Measurements from ENCODE around the gene CACNA1G.

CACNA1G gene

DNA sequence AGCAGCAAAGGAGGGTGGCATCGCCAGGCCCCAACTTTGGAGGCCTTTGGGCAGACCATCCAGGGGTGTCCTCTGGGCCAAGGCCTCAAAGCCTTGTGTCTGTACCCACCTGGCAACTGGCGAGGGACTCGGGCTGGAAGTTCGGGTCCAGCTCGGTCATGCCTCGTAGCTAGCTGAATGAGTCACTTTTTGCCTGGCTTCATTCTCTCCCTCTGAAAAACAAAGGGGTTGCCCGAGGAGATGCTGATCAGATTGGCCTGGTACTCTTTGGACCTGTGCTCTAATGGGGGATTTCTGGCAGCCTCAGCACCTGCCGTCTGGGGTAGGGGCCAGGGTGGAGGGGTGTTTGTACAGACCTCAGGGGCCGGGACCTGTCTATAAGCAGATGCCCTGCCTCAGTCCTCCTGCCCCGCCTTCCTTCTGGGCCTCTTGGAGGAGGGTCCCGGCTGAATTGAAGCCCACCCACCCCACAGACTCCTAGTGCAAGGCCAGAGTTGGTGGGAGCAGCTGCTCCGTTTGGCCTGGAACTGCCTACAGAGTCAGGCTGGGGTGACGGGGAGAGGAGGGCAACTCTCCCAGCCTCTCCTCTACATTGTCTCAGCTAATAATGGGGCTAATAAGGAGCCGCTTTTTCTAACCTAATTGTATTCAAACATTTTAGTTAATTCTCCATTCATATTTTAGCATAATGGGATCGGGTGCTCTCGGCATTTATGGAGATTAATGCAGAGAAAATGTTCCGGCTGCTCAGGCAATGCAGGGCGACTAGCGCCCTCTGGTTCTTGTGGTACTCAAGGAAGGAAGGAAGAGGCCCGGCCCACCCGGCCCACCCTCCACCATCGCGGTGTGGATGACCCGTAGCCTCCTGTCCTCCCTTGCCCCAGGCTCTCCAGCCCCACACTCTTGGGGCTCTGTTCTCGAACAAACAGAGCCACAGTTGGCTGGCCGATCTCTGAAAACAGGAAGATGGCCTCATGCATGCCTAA is 52.8 kb downstream of the CACNA1G start:
- no peak for DNase-seq (ENCODE audit: low read depth)

DNA sequence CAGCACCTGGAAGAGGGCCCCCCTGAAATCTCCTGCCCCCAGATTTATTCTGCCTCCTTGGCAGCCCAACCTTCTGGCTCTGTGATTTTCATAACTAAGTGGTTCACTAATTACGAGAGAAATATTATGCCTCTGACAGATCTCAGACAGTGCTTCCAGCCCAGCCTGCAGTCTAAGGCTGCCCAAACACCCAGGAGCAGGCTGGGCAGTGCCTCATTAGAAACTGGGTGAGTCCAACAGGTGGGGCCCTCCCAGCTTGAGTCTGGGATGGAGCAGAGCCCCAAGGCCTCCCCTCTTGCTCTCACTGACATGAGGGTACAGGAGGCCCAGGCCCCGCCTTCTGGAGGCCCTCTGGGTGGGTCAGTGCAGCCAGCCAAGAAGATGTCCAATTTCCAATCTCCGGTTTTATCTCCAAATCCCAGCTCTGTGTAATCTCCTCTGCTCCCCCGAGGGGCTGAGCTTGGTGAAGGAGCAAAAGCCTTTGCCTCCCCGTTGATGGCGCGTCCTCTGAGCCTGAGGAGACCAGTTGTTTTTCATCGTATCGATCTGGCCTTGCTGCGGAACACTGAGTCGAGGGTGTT is 54.0 kb downstream of the CACNA1G start:
- no peak for DNase-seq (ENCODE audit: low read depth)

DNA sequence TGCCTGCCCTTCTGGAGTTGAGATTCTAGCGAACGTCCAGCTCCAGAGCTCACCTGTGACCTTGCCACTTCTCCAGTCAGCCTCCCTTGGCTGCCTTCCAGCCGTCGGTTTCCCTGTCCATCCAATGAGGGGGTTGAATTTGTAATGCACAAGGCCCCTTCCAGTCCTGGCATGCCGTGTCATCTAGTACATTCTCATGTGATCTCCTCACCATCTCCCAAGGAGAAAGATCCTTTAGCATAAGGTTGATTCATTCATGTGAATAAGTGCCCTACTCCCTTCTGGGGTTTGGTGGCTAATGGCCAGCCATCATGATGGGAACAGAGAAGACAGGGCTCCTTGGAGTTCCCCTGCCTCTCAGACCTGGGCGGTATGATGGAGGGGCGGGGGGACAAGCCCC is 55.3 kb downstream of the CACNA1G start:
- DNase-seq (ENCODE audit: low read depth) = no peak

DNA sequence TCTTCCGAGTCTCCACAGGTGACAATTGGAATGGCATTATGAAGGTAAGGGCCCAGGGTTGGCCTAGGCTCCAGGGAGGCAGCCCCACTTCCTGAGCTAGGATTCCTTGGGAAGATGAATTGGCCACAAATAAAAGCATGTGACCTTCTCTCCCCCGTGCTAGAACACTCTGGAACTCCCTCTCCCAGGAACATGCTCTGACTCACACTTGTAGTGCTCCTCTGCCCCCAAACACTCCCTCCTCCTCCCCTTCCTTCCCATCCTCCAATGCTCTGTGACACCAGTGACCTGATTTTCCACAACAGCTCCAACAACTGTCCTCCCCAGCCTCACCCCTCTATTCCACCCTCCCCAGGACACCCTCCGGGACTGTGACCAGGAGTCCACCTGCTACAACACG is 57.8 kb downstream of the CACNA1G start:
- DNase-seq (ENCODE audit: low read depth) = peak; percentile 88

DNA sequence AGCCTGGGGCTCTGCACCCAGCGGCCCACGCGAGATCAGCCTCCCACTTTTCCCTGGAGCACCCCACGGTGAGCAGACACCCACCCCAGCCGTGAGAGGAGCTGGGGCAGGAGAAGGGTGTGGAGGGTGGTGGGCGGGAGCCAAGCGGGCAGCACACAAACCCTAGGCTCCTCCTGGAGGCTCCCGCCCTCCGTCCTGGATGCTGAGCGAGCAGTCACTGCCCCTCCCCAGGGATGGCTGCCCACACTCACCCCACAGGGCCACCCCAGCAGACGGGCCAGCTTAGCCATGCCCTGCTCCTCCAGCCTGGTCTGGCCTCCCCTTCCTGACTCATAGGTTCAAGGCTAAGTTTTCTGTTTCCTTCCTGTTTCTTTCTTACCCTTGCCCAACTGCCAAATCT is 58.4 kb downstream of the CACNA1G start:
- peak; percentile 35 for DNase-seq (ENCODE audit: low read depth)

DNA sequence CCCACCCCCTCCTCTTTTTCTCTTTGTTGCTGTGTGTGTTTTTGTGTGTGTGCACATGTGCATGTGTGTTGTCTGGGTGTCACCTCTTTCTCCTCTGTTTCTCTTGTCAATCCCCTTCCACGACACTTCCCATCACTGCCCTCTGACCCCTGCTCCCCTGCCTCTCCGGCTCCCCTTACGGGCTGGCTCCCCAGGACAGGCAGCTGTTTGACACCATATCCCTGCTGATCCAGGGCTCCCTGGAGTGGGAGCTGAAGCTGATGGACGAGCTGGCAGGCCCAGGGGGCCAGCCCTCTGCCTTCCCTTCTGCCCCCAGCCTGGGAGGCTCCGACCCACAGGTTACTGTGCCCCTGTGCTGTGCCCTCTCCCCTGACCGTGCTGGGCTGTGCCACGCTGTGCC is 59.0 kb downstream of the CACNA1G start:
- DNase-seq (ENCODE audit: low read depth) = no peak

DNA sequence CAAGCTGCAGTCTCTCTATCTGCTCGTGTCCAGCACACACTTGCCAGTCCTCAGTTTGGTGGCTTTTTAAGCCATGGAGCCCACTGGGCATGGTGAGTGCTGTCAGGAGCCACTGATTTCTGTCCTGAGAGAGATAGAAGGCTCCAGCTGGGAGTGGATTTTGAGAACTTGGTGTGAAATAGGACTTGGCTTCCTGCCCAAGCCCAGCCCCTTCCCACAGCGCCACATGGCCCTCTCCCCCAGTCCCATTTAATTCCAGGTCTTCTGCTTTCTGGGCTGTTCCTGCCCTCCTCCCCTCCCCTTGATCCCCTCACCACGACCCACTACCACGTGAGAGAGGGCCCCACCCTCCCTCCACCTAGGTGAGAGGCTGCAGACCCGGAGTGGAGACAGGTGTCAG is 59.7 kb downstream of the CACNA1G start:
- no peak for DNase-seq (ENCODE audit: low read depth)

DNA sequence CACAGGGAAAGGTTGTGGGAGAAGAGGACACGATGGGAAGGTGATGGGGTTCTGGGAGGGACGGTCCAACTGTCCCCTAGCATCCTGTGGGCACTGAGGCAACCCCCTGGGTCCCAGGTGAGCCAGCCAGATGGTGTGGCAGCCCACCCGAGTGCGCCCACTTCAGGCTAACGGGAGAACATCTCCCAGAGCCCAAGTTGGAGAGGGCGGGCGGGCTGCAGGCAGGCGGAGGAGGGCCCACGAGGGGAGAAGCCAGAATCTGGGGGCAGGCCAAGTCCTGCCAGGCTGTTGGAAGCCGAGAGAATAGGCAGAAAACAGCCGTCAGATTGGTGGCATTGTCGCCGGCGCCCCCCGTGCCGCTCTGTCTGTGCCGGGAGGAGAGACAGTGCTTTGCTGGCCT is 60.3 kb downstream of the CACNA1G start:
- DNase-seq (ENCODE audit: low read depth) = no peak

DNA sequence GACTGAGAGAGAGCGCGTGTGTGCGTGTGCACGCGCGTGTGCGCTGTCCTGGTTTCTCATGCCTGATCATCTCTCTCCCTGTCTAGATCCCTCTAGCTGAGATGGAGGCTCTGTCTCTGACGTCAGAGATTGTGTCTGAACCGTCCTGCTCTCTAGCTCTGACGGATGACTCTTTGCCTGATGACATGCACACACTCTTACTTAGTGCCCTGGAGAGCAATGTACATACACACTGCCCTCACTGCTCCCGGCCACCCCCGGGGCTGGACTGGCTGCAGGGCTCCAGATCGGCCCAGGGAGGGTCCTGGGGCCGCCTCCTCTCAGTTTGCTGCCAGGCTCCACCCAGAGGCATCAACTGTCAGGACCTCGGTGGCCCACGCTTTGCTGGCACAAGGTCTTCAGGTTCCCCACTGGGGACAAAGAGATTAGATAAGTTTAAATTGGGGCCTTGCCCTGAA is 61.1 kb downstream of the CACNA1G start:
- peak; percentile 74 for DNase-seq (ENCODE audit: low read depth)

DNA sequence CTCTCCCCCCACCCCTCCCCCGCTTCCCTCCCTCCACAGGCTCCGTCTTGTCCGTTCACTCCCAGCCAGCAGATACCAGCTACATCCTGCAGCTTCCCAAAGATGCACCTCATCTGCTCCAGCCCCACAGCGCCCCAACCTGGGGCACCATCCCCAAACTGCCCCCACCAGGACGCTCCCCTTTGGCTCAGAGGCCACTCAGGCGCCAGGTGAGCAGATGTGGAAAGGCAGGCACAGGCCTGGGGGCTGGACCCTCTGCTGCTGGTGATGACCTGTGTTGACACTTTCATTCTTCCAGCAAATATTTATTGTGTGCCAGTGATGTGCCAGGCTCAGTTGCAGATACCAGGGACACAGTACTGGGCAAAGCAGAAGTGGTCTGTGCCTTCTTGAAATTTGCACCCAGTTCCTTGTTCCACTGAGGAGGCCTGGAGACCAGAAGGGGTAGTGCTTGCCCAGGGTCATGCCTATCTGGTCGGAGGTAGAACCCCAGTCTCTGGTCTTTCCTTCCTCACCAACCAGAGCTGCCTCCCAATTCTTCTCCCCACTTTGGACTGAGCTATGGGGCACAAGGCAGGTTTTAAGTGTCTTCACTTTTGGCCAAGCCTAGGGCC is 63.9 kb downstream of the CACNA1G start:
- no peak for DNase-seq (ENCODE audit: low read depth)

DNA sequence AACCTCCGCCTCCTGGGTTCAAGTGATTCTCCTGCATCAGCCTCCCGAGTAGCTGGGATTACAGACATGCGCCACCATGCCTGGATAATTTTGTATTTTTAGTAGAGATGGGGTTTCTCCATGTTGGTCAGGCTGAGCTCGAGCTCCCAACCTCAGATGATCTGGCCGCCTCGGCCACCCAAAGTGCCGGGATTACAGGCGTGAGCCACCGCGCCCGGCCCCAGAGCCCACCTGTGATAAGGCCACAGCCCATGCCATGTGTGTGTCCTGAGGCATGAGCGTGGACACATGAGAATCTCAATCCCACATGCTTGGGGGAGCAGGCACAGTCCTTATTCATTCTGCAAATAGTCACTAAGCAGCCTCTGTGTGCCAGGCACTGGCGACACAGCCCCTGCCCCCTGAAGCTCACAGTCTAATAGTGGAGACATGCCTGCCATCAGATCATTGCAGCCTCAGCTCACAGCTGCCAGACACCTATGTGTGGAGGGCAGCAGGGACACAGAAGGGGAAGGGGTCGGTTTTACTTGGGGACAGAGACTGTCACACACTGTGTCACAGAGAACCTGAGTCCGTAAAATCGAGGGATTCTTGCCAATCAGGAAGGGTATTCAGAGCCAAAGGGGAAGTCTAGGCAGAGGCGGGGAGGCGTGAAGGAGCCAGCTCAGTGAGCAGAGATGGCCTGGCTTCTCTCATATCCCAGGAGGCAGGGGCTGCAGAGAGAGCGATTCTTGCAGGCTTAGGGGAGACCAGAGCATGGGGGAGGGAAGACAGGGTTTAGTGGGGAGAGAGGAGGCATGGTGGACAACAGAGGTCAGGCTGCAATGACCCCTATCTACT is 64.7 kb downstream of the CACNA1G start:
- DNase-seq (ENCODE audit: low read depth) = no peak

DNA sequence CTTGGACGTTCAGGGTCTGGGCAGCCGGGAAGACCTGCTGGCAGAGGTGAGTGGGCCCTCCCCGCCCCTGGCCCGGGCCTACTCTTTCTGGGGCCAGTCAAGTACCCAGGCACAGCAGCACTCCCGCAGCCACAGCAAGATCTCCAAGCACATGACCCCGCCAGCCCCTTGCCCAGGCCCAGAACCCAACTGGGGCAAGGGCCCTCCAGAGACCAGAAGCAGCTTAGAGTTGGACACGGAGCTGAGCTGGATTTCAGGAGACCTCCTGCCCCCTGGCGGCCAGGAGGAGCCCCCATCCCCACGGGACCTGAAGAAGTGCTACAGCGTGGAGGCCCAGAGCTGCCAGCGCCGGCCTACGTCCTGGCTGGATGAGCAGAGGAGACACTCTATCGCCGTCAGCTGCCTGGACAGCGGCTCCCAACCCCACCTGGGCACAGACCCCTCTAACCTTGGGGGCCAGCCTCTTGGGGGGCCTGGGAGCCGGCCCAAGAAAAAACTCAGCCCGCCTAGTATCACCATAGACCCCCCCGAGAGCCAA is 65.6 kb downstream of the CACNA1G start:
- peak; percentile 70 for DNase-seq (ENCODE audit: low read depth)

DNA sequence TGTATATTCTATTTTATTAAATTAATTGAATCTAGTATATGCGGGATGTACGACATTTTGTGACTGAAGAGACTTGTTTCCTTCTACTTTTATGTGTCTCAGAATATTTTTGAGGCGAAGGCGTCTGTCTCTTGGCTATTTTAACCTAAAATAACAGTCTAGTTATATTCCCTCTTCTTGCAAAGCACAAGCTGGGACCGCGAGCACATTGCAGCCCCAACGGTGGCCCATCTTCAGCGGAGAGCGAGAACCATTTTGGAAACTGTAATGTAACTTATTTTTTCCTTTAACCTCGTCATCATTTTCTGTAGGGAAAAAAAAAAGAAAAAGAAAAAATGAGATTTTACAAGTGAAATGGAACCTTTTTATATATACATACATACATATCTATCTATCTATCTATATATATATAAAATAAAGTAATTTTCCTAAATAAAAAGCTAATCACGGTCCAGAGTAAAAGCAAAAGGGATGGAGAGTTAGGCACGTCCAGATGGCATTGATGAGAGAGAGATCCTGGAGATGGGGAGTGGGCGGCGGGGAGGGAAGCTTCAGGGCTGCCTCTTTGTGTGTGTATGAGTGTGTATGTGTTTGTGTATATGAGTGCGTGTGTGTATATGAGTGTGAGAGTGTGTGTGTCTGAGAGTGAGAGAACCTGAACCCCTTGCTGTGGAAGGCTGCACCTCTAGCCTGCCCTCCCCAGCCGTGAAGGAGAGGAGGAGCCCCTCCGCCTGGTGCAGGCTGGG is 66.7 kb downstream of the CACNA1G start:
- no peak for DNase-seq (ENCODE audit: low read depth)

DNA sequence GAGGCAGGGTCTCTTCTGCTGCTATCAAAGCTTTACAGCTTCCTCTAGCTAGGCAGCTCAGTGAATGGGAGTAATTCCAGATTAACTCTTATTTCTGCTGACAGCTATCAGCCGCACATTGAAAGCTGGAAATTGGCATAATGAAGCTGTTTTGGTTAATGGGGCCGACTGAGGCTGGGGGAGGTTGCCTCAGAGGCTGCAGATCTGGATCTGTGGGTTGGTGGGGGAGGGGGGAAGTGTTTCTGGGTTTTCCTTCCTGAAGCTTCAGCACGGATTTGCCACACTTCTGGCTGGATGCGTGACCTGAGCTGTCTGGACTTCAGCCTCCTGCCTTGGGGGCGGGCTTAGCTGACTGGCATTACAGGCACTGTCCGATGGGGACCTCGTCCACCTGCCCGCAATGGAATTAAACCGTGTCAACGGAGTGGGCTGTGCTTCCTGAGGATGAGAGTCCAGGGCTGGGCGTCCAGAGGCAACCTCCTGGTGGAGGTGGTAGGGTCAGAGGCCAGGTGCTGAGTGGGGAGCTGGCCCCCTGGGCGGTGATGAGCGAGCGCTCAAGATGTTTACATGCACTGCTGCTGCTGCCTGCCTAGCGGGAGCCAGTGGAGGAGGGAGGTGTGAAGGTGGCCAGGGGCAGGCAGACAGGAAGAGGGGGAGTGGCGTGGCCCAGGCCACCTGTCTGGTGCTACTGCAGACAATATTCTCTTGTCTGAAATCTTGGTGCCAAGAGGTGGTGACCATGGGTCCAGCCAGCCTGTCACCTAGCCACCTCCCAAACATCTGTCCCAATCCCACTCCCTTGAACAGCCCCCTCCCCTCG is 67.5 kb downstream of the CACNA1G start:
- peak; percentile 24 for DNase-seq (ENCODE audit: low read depth)

DNA sequence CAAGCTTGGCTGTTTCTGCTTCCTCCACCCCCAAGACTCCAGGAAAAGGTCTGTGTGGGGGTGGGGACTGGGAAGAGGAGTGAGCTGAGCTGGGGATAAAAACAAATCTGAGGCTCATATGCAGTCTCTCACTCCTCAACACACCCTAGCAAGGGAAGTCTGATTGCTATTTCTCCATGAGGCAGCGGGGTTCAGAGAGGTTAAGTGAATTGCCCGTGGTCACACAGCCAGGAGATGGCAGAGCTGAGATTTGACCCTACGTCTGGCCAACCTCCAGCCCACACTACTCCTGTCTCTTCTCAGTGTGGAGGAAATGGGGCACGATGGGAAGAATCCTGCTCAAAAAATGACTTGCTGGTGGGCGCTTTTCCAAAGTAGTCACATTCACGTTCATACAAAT is 69.4 kb downstream of the CACNA1G start:
- no peak for DNase-seq (ENCODE audit: low read depth)

DNA sequence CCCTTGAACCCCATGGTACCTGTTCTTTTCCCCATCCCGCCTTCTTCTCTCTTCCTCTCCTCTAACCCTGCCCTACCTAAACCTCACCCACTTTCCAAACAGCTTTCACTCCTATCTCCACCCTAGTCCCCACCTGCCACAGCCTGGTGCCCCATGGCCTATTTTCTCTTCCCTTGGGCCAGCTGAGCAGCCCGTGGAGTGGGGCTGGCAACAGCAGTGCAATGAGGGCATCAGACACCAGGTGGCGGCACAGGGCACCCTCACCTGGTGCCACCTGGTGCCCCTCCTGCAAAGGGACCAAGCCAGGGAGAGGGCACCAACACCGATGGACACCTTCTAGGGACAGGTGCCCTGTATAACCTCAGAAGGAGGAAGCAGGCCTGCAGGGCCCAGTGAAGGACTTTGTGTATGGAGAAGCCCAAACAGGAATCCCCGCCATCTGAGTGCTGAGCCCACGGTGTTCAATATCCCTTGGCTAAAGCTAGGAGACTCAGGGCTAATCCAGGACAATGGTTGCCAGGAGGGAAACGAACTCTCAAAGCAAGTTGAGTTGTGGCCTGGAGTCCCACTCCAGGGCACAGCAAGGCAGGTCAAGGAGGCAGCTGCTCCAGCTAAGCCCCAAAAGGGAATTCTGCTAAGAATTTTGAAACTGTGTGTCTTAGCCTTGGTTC is 70.1 kb downstream of the CACNA1G start:
- no peak for DNase-seq (ENCODE audit: low read depth)

DNA sequence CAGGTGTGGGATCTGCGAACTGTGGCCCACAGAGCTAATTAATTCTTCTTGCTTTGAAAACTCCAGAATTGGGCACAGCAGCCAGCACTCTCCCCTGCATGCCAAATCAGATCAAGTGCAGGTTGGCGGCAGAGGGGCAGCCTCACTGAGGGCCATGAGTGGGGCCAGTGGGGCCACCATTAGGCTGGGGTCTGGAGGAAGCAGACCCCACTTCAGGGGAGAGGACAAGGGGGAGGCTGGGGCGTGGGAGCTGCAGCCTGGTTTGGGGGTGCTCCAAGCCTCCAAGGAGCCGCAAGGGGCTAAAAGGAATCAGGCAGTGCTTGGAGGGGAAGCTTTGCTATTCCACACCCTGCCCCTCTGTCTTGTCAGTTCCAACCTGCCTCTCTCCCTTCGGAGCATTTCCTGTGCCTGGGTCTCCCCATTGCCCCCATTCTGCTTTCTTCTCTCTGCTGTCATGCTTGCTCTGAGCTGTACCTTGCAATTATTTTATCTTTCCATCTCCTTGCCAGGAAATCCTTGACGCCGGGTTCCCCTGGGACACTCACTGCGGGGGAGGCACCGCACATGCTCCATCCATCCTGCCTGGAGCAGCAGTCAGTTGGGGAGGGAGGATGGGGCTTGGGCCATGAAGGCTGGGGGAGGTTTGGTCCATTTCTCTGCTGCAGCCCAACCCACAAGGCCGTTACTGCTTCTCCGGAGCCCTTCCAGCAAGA is 70.8 kb downstream of the CACNA1G start:
- DNase-seq (ENCODE audit: low read depth) = no peak

DNA sequence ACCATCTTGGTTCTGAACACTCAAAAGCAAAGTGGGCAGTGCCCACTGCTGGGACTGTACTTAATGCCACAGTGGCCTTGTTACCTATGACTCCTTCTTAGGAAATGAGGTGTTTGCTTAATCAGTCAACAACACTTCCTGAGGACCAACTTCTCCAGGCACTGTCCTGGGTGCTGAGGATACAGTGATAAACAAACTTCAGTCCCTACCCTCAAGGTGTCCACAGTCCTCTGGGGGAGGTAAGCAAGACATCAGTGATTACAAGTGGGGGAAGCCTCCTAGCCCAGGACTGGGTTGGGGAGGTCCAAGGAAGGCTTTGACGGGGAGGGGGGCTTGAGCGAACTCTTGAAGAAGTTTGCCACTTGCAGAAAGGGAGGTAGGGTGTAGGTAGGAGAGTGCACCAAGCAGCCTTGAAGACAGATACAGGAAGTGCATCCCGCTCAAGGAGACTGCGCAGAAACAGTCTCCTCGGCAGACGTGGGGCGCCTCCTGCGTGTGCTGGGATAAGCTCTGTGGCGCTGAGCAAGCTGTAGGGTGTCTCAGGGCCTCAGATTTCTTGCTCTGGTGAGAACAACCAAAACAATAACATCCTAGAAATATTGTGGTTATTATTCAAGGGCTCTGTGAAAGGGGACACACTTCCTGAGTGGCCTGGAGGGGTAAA is 71.5 kb downstream of the CACNA1G start:
- DNase-seq (ENCODE audit: low read depth) = no peak

All from amniotic epithelial cell (primary cell).